Measurements from ENCODE around the gene COX4I1. TPM values are rescaled to one million over a fixed set of nuclear protein-coding genes. Genes with fewer than 3 reads are reported as not detected.
"Not testable (repeated sequence)": the region's sequence is repeated elsewhere in the genome, so short reads cannot be mapped to it uniquely, and the experiment has no call there.

The COX4I1 gene
- total and polyA plus RNA-seq, 5 donors from 2014 or later: 476 to 1,194 (median 1,113) TPM

- Histone ChIP-seq H3K4me3 (ENCODE audit: low read depth, low read length) (no peak overlapping the region), H3K27ac (ENCODE audit: insufficient read depth, low read length, poor library complexity, severe bottlenecking) (no peak overlapping the region), H3K4me1 (ENCODE audit: control insufficient read depth, insufficient read depth, low read length, poor library complexity, severe bottlenecking) (peaks cover 6% of the 10 kb centered on the region), H3K27me3 (ENCODE audit: control insufficient read depth, insufficient read depth, low read length) (no peaks in the 10 kb centered on the region), H3K36me3 (ENCODE audit: control insufficient read depth, insufficient read depth, low read length) (peaks cover 55% of the 10 kb centered on the region), H3K9me3 (ENCODE audit: control insufficient read depth in 2 of 2, low read length in 2 of 2) (no peaks in the 10 kb centered on the region)
- Mint-ChIP-seq H3K27ac (no peak overlapping the region), H3K27me3 (no peaks in the 10 kb centered on the region), H3K4me1 (peaks cover 15 to 30% (median 21%) of the 10 kb centered on the region in 4 donors), H3K9me3 (peaks cover 0 to 1% (median 0%) of the 10 kb centered on the region in 7 donors), H3K4me3 (no peak overlapping the region), H3K36me3 (peaks cover 52% of the 10 kb centered on the region)
- DNase-seq: no peak
- no peak for ATAC-seq (ENCODE audit: low read depth in 2 of 2)
Observed at GRCh38 chr16:85806539-85806938, 7.0 kb downstream of the COX4I1 start.

GRCh38 chr16:85807340-85807739 lies 7.8 kb downstream of the COX4I1 start:
- not testable (repeated sequence) for H3K27ac Mint-ChIP-seq; DNase-seq; H3K9me3 Mint-ChIP-seq; H3K27me3 Mint-ChIP-seq; H3K4me1 ChIP-seq (ENCODE audit: control insufficient read depth, insufficient read depth, low read length, poor library complexity, severe bottlenecking); H3K27ac ChIP-seq (ENCODE audit: insufficient read depth, low read length, poor library complexity, severe bottlenecking); H3K4me3 ChIP-seq (ENCODE audit: low read depth, low read length); ATAC-seq (ENCODE audit: low read depth in 2 of 2); H3K9me3 ChIP-seq (ENCODE audit: control insufficient read depth in 2 of 2, low read length in 2 of 2); H3K27me3 ChIP-seq (ENCODE audit: control insufficient read depth, insufficient read depth, low read length); H3K4me3 Mint-ChIP-seq
- H3K4me1 Mint-ChIP-seq: peaks cover 8 to 22% (median 13%) of the 10 kb centered on the region in 4 donors
- H3K36me3 Mint-ChIP-seq: peaks cover 44% of the 10 kb centered on the region
- peaks cover 47% of the 10 kb centered on the region for H3K36me3 ChIP-seq (ENCODE audit: control insufficient read depth, insufficient read depth, low read length)

- not testable (repeated sequence) for H3K4me1 ChIP-seq (ENCODE audit: control insufficient read depth, insufficient read depth, low read length, poor library complexity, severe bottlenecking); H3K27ac Mint-ChIP-seq; ATAC-seq (ENCODE audit: low read depth in 2 of 2); H3K4me3 ChIP-seq (ENCODE audit: low read depth, low read length); H3K27me3 ChIP-seq (ENCODE audit: control insufficient read depth, insufficient read depth, low read length); H3K9me3 ChIP-seq (ENCODE audit: control insufficient read depth in 2 of 2, low read length in 2 of 2); H3K27ac ChIP-seq (ENCODE audit: insufficient read depth, low read length, poor library complexity, severe bottlenecking); H3K9me3 Mint-ChIP-seq; H3K4me3 Mint-ChIP-seq; DNase-seq
- peaks cover 2 to 14% (median 9%) of the 10 kb centered on the region in 4 donors for H3K4me1 Mint-ChIP-seq
- H3K36me3 ChIP-seq (ENCODE audit: control insufficient read depth, insufficient read depth, low read length): peaks cover 39% of the 10 kb centered on the region
- peaks cover 13% of the 10 kb centered on the region for H3K27me3 Mint-ChIP-seq
- H3K36me3 Mint-ChIP-seq: peaks cover 39% of the 10 kb centered on the region
Observed at GRCh38 chr16:85808104-85808503, 8.6 kb downstream of the COX4I1 start.

GRCh38 chr16:85808926-85809325 lies 9.4 kb downstream of the COX4I1 start:
- Histone ChIP-seq H3K4me3 (ENCODE audit: low read depth, low read length) (no peak overlapping the region), H3K9me3 (ENCODE audit: control insufficient read depth in 2 of 2, low read length in 2 of 2) (no peaks in the 10 kb centered on the region), H3K4me1 (ENCODE audit: control insufficient read depth, insufficient read depth, low read length, poor library complexity, severe bottlenecking) (no peaks in the 10 kb centered on the region), H3K27ac (ENCODE audit: insufficient read depth, low read length, poor library complexity, severe bottlenecking) (no peak overlapping the region), H3K36me3 (ENCODE audit: control insufficient read depth, insufficient read depth, low read length) (peaks cover 31% of the 10 kb centered on the region), H3K27me3 (ENCODE audit: control insufficient read depth, insufficient read depth, low read length) (no peaks in the 10 kb centered on the region)
- Mint-ChIP-seq H3K9me3 (peaks cover 0 to 1% (median 0%) of the 10 kb centered on the region in 7 donors), H3K27me3 (peaks cover 13% of the 10 kb centered on the region), H3K27ac (no peak overlapping the region), H3K4me3 (no peak overlapping the region), H3K4me1 (peaks cover 0 to 7% (median 2%) of the 10 kb centered on the region in 4 donors), H3K36me3 (peaks cover 31% of the 10 kb centered on the region)
- ATAC-seq (ENCODE audit: low read depth in 2 of 2): peak in 1 of 2 donors; percentile 5
- no peak for DNase-seq

- Mint-ChIP-seq H3K9me3 (peaks cover 0 to 1% (median 0%) of the 10 kb centered on the region in 7 donors), H3K36me3 (peaks cover 27% of the 10 kb centered on the region), H3K4me1 (peaks cover 0 to 7% (median 1%) of the 10 kb centered on the region in 4 donors), H3K27me3 (peaks cover 13% of the 10 kb centered on the region), H3K27ac (no peak overlapping the region), H3K4me3 (peak overlapping the region in 1 of 4 donors; percentile 27)
- ATAC-seq (ENCODE audit: low read depth in 2 of 2) (no peak), DNase-seq (no peak)
- Histone ChIP-seq H3K4me1 (ENCODE audit: control insufficient read depth, insufficient read depth, low read length, poor library complexity, severe bottlenecking) (no peaks in the 10 kb centered on the region), H3K36me3 (ENCODE audit: control insufficient read depth, insufficient read depth, low read length) (peaks cover 26% of the 10 kb centered on the region), H3K27me3 (ENCODE audit: control insufficient read depth, insufficient read depth, low read length) (no peaks in the 10 kb centered on the region), H3K4me3 (ENCODE audit: low read depth, low read length) (no peak overlapping the region), H3K27ac (ENCODE audit: insufficient read depth, low read length, poor library complexity, severe bottlenecking) (no peak overlapping the region), H3K9me3 (ENCODE audit: control insufficient read depth in 2 of 2, low read length in 2 of 2) (no peaks in the 10 kb centered on the region)
Observed at GRCh38 chr16:85809645-85810044, 10.2 kb downstream of the COX4I1 start.

GRCh38 chr16:85810097-85810741 lies 10.7 kb downstream of the COX4I1 start:
- Mint-ChIP-seq H3K36me3 (peaks cover 21% of the 10 kb centered on the region), H3K27ac (peak overlapping the region in 1 of 3 donors; percentile 64), H3K4me1 (peaks cover 0 to 5% (median 1%) of the 10 kb centered on the region in 4 donors), H3K9me3 (peaks cover 0 to 1% (median 0%) of the 10 kb centered on the region in 7 donors), H3K27me3 (peaks cover 13% of the 10 kb centered on the region), H3K4me3 (peak overlapping the region in 1 of 4 donors; percentile 38)
- Histone ChIP-seq H3K36me3 (ENCODE audit: control insufficient read depth, insufficient read depth, low read length) (peaks cover 21% of the 10 kb centered on the region), H3K27ac (ENCODE audit: insufficient read depth, low read length, poor library complexity, severe bottlenecking) (no peak overlapping the region), H3K9me3 (ENCODE audit: control insufficient read depth in 2 of 2, low read length in 2 of 2) (no peaks in the 10 kb centered on the region), H3K27me3 (ENCODE audit: control insufficient read depth, insufficient read depth, low read length) (no peaks in the 10 kb centered on the region), H3K4me3 (ENCODE audit: low read depth, low read length) (no peak overlapping the region), H3K4me1 (ENCODE audit: control insufficient read depth, insufficient read depth, low read length, poor library complexity, severe bottlenecking) (no peaks in the 10 kb centered on the region)
- ATAC-seq (ENCODE audit: low read depth in 2 of 2) (peak in 1 of 2 donors; percentile 18), DNase-seq (no peak)

GRCh38 chr16:85810742-85811115 lies 11.2 kb downstream of the COX4I1 start:
- no peak overlapping the region for H3K27ac ChIP-seq (ENCODE audit: insufficient read depth, low read length, poor library complexity, severe bottlenecking)
- DNase-seq (no peak), ATAC-seq (ENCODE audit: low read depth in 2 of 2) (no peak)
- H3K4me1 ChIP-seq (ENCODE audit: control insufficient read depth, insufficient read depth, low read length, poor library complexity, severe bottlenecking): no peaks in the 10 kb centered on the region
- H3K9me3 ChIP-seq (ENCODE audit: control insufficient read depth in 2 of 2, low read length in 2 of 2): no peaks in the 10 kb centered on the region
- H3K27me3 Mint-ChIP-seq: peaks cover 13% of the 10 kb centered on the region
- H3K4me1 Mint-ChIP-seq: peaks cover 0 to 2% (median 0%) of the 10 kb centered on the region in 4 donors
- no peak overlapping the region for H3K27ac Mint-ChIP-seq
- no peaks in the 10 kb centered on the region for H3K27me3 ChIP-seq (ENCODE audit: control insufficient read depth, insufficient read depth, low read length)
- no peak overlapping the region for H3K4me3 ChIP-seq (ENCODE audit: low read depth, low read length)
- H3K4me3 Mint-ChIP-seq: no peak overlapping the region
- peaks cover 16% of the 10 kb centered on the region for H3K36me3 Mint-ChIP-seq
- peaks cover 0 to 1% (median 0%) of the 10 kb centered on the region in 7 donors for H3K9me3 Mint-ChIP-seq
- peaks cover 15% of the 10 kb centered on the region for H3K36me3 ChIP-seq (ENCODE audit: control insufficient read depth, insufficient read depth, low read length)

Data from CD4-positive, CD25-positive, alpha-beta regulatory T cell (primary cell).